B cell (primary cell): Measurements from ENCODE around the gene BTBD10. TPM values are rescaled to one million over a fixed set of nuclear protein-coding genes. Genes with fewer than 3 reads are reported as not detected.

Experiments used
- ATAC-seq: fragments of 200-7000 bp; cut with Tn5 transposase; one replicate; pipeline ENCODE4 v1.10.0; 2021; ENCODE audit warnings: low read depth, mild to moderate bottlenecking, moderate number of reproducible peaks, moderate library complexity
- CTCF ChIA-PET: fragments of 350-600 bp; sonication (Branson Sonifier 250); formaldehyde crosslinking; loops from one replicate; lab custom pipeline; 2021; ENCODE audit warnings: antibody characterized with exemption, inconsistent platforms; lab: Charles Lee
- POLR2A ChIA-PET: fragments of 350-600 bp; sonication (Branson Sonifier 250); formaldehyde crosslinking; loops from one replicate; lab custom pipeline; 2021; ENCODE audit warnings: antibody characterized with exemption; lab: Charles Lee
- DNase-seq: peaks from one replicate; pipeline ENCODE4 v3.0.0; 2013
- H2AFZ ChIP-seq: 2 replicates; pipeline ENCODE4 v1.6.1; 2012; ENCODE audit warnings: mild to moderate bottlenecking, low read depth, low read length; ENCODE audit not compliant: insufficient read depth, poor library complexity, severe bottlenecking
- H3K27ac ChIP-seq, 2 donors: 1 replicate in 1 of 2; 2 replicates in 1 of 2; pipeline ENCODE4 v1.5.1; 2012 to 2013; ENCODE audit warnings: low read length in 2 of 2, mild to moderate bottlenecking in 2 of 2, moderate library complexity in 1 of 2
- H3K27me3 ChIP-seq, 4 experiments: fragments of 200-600 bp in 1 of 4; sonication (generic) in 1 of 4; replicated peaks in 1 of 4; 1 replicate in 2 of 4; 2 replicates in 2 of 4; pipeline versions ENCODE4 v1.6.1 to v1.7.0; 2013 to 2016; ENCODE audit warnings: low read length in 3 of 4, mild to moderate bottlenecking in 2 of 4, mixed read lengths in 1 of 4, moderate library complexity in 1 of 4; ENCODE audit not compliant: insufficient read depth in 4 of 4, control insufficient read depth in 3 of 4; ENCODE audit errors: control extremely low read depth in 1 of 4
- H3K36me3 ChIP-seq, 2 experiments: replicated peaks in 1 of 2; 1 replicate in 1 of 2; 2 replicates in 1 of 2; pipeline versions ENCODE4 v1.6.1 to v1.7.1; 2013; ENCODE audit warnings: low read length in 1 of 2; ENCODE audit not compliant: insufficient read depth in 2 of 2, control insufficient read depth in 1 of 2; ENCODE audit errors: control extremely low read depth in 1 of 2, extremely low read depth in 1 of 2
- H3K4me1 ChIP-seq, 2 donors: fragments of 200-600 bp in 1 of 2; sonication (generic) in 1 of 2; 1 replicate in 1 of 2; 2 replicates in 1 of 2; pipeline versions ENCODE4 v1.5.1 to v1.6.1; 2013 to 2017; ENCODE audit warnings: low read length in 2 of 2; ENCODE audit not compliant: control insufficient read depth in 2 of 2, insufficient read depth in 2 of 2
- H3K4me2 ChIP-seq: replicated peaks from 2 replicates; pipeline ENCODE3; 2012; ENCODE audit warnings: mild to moderate bottlenecking, low read depth, low read length; ENCODE audit not compliant: poor library complexity, severe bottlenecking
- H3K4me3 ChIP-seq, 5 experiments: fragments of 200-600 bp in 1 of 5; sonication (generic) in 1 of 5; 1 replicate in 3 of 5; 2 replicates in 2 of 5; pipeline versions ENCODE4 v1.5.1 to v1.7.0; 2011 to 2016; ENCODE audit warnings: low read length in 4 of 5, mild to moderate bottlenecking in 4 of 5, low read depth in 2 of 5, control low read depth in 1 of 5, moderate library complexity in 1 of 5; ENCODE audit not compliant: insufficient read depth in 1 of 5; ENCODE audit errors: control extremely low read depth in 1 of 5, extremely low read depth in 1 of 5
- H3K79me2 ChIP-seq: fragments of 200-600 bp; sonication (generic); one replicate; pipeline ENCODE4 v1.6.0; 2016; ENCODE audit warnings: low read length; ENCODE audit not compliant: control insufficient read depth, insufficient read depth
- H3K9ac ChIP-seq: fragments of 200-600 bp; sonication (generic); 2 replicates; pipeline ENCODE4 v1.6.1; 2017; ENCODE audit warnings: mild to moderate bottlenecking, low read length, moderate library complexity
- H3K9me3 ChIP-seq, 3 donors: one replicate each; pipeline versions ENCODE4 v1.6.1 to v1.7.1; 2013; ENCODE audit warnings: low read length in 2 of 3; ENCODE audit not compliant: control insufficient read depth in 2 of 3, insufficient read depth in 1 of 3; ENCODE audit errors: control extremely low read depth in 1 of 3
- H4K20me1 ChIP-seq: 2 replicates; pipeline ENCODE4 v1.6.0; 2012; ENCODE audit warnings: mild to moderate bottlenecking, low read length; ENCODE audit not compliant: insufficient read depth, control insufficient read depth, poor library complexity, severe bottlenecking
- H3K27ac Mint-ChIP-seq: one replicate; pipeline ENCODE4 v1.8.0; 2021; ENCODE audit warnings: mixed read lengths
- H3K27me3 Mint-ChIP-seq: one replicate; pipeline ENCODE4 v1.8.0; 2021; ENCODE audit warnings: mixed read lengths
- H3K4me1 Mint-ChIP-seq: one replicate; pipeline ENCODE4 v1.8.0; 2021; ENCODE audit warnings: mixed read lengths
- H3K4me3 Mint-ChIP-seq: one replicate; pipeline ENCODE4 v1.8.0; 2021; ENCODE audit warnings: mixed read lengths
- H3K9me3 Mint-ChIP-seq: one replicate; pipeline ENCODE4 v1.8.0; 2022; ENCODE audit warnings: mixed read lengths; ENCODE audit not compliant: insufficient read depth
- CTCF ChIP-seq: fragments of 200-600 bp; IDR thresholded peaks from one replicate; pipeline ENCODE4 v1.8.0; 2022; ENCODE audit warnings: antibody characterized with exemption, mild to moderate bottlenecking
- EZH2 ChIP-seq: IDR thresholded peaks from 2 replicates; pipeline ENCODE4 v1.6.1; 2012; ENCODE audit warnings: borderline replicate concordance, low read depth, mild to moderate bottlenecking, moderate library complexity, low read length; ENCODE audit not compliant: insufficient read depth, poor library complexity, severe bottlenecking
- WGBS: methylation state at CpG from one replicate; pipeline ENCODE4 v1.1.5; 2013; ENCODE audit warnings: missing lambda C conversion rate; ENCODE audit not compliant: insufficient coverage; 5-methylcytosine and 5-hydroxymethylcytosine counted together
- intact Hi-C: fragments of 100-400 bp; cut with micrococcal nuclease; formaldehyde crosslinking; loops from one replicate; pipeline ENCODE4 v1.10.0; 2022
- polyA plus RNA-seq: library from polyadenylated mRNA; depleted of rRNA; stranded (reverse); fragments of >200 nt; gene quantifications from 2 replicates; pipeline ENCODE4 v1.2.3, GENCODE V29; 2012
- total RNA-seq, 2 donors: library from RNA; stranded (reverse); fragments of 120-200 nt in 1 of 2; gene quantifications; 1 replicate in 1 of 2; 2 replicates in 1 of 2; pipeline versions ENCODE4 v1.2.3 to v1.2.4, GENCODE V29; 2013 to 2022

The BTBD10 gene
- total and polyA plus RNA-seq, 2 donors (not counting 1 experiment from before 2014, with no cell fraction given): 8.2 to 19.6 TPM

GRCh38 chr11:13429836-13430235 lies 33.2 kb downstream of the BTBD10 start:
- Histone ChIP-seq H3K27me3 (no peaks in the 10 kb centered on the region), H2AFZ (no peak overlapping the region), H3K36me3 (peaks cover 3 to 6% of the 10 kb centered on the region in 2 experiments), H3K79me2 (peaks cover 66% of the 10 kb centered on the region), H3K4me1 (peaks cover 0 to 4% of the 10 kb centered on the region in 2 donors), H4K20me1 (peaks cover 25% of the 10 kb centered on the region), H3K9ac (no peak overlapping the region), H3K4me2 (no peak overlapping the region), H3K27ac (no peak overlapping the region), H3K9me3 (peaks cover 12 to 34% (median 29%) of the 10 kb centered on the region in 3 donors), H3K4me3 (no peak overlapping the region)
- Mint-ChIP-seq H3K9me3 (peaks cover 11% of the 10 kb centered on the region), H3K27me3 (no peaks in the 10 kb centered on the region), H3K4me1 (peaks cover 24% of the 10 kb centered on the region), H3K27ac (no peak overlapping the region), H3K4me3 (no peak overlapping the region)
- no CpG with 5 or more reads among the region's 3 CpGs for WGBS
- intact Hi-C loops: no loop called here
- ATAC-seq: no peak
- DNase-seq: no peak
- TF ChIP-seq EZH2 (no peak), CTCF (no peak)
- ChIA-PET POLR2A (no interaction called here), CTCF (no interaction called here)

- ChIA-PET POLR2A (no interaction called here), CTCF (no interaction called here)
- ATAC-seq (no peak), DNase-seq (no peak)
- no peak for TF ChIP-seq EZH2
- no peak overlapping the region for H3K9ac ChIP-seq
- no peak overlapping the region for H3K27ac ChIP-seq
- peaks cover 0 to 4% of the 10 kb centered on the region in 2 donors for H3K4me1 ChIP-seq
- no peak overlapping the region for H3K27ac Mint-ChIP-seq
- H3K36me3 ChIP-seq: peaks cover 3 to 6% of the 10 kb centered on the region in 2 experiments
- peaks cover 72% of the 10 kb centered on the region for H3K79me2 ChIP-seq
- WGBS: no CpG with 5 or more reads among the region's 1 CpG
- H3K27me3 Mint-ChIP-seq: no peaks in the 10 kb centered on the region
- H3K9me3 Mint-ChIP-seq: peaks cover 11% of the 10 kb centered on the region
- peaks cover 24% of the 10 kb centered on the region for H3K4me1 Mint-ChIP-seq
- H3K4me2 ChIP-seq: no peak overlapping the region
- H3K9me3 ChIP-seq: peaks cover 12 to 34% (median 29%) of the 10 kb centered on the region in 3 donors
- intact Hi-C loops: no loop called here
- no peak overlapping the region for H2AFZ ChIP-seq
- no peak overlapping the region for H3K4me3 ChIP-seq
- no peak overlapping the region for H3K4me3 Mint-ChIP-seq
- H3K27me3 ChIP-seq: no peaks in the 10 kb centered on the region
- H4K20me1 ChIP-seq: peaks cover 31% of the 10 kb centered on the region
Measured at GRCh38 chr11:13429288-13429687, 33.7 kb downstream of the BTBD10 start.
